GM12872 (cell line): Measurements from ENCODE around the gene RELA.

Experiments
- TF ChIP-seq, protein P1 (sequence below): IDR thresholded peaks from 3 replicates; pipeline ENCODE4 v1.5.1; 2011; ENCODE audit warnings: low read depth, mild to moderate bottlenecking, low read length, moderate library complexity; ENCODE audit not compliant: insufficient read depth

RELA gene

DNA sequence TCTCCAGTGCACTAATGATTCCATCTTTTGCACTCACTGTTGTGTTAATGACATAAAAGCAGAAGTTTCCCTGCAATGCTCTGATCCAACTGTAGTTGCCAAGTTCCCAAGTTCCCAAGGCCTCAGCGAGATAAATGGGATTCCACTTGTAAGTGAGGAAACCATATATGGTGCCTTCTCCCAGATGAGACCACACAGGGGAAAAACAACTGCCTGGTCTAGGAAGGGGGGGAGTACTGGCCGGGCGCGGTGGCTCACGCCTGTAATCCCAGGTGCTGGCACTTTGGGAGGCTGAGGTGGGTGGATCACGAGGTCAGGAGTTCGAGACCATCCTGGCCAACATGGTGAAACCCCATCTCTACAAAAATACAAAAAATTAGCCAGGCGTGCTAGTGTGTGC lies 23.3 kb upstream of the RELA start:
- TF ChIP-seq, protein P1, sequence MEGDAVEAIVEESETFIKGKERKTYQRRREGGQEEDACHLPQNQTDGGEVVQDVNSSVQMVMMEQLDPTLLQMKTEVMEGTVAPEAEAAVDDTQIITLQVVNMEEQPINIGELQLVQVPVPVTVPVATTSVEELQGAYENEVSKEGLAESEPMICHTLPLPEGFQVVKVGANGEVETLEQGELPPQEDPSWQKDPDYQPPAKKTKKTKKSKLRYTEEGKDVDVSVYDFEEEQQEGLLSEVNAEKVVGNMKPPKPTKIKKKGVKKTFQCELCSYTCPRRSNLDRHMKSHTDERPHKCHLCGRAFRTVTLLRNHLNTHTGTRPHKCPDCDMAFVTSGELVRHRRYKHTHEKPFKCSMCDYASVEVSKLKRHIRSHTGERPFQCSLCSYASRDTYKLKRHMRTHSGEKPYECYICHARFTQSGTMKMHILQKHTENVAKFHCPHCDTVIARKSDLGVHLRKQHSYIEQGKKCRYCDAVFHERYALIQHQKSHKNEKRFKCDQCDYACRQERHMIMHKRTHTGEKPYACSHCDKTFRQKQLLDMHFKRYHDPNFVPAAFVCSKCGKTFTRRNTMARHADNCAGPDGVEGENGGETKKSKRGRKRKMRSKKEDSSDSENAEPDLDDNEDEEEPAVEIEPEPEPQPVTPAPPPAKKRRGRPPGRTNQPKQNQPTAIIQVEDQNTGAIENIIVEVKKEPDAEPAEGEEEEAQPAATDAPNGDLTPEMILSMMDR = no peak

DNA sequence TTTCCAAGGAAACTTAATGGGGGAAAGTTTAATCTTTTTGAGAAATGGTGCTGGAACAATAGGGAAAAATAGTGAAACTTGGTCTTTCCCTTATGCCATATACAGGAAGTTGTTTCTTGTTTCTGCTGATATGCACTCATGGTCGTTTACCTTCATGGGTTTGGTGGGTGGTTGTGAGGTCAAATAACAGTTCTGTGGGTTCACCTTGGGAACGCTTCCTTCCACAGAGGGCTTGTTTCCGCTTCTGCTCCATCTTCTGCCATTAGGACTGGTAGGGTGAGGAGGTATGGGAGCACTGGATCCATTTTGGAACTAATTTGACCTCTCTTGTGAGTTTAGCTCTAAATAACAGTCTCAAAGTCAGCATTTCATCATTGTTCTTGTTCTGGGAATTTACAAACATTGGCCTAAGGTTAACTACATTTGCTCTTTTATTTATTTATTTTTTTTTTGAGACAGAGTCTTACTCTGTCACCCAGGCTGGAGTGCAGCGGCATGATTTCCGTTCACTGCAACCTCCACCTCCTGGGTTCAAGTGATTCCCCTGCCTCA lies 17.6 kb upstream of the RELA start:
- TF ChIP-seq, protein P1 = no peak

DNA sequence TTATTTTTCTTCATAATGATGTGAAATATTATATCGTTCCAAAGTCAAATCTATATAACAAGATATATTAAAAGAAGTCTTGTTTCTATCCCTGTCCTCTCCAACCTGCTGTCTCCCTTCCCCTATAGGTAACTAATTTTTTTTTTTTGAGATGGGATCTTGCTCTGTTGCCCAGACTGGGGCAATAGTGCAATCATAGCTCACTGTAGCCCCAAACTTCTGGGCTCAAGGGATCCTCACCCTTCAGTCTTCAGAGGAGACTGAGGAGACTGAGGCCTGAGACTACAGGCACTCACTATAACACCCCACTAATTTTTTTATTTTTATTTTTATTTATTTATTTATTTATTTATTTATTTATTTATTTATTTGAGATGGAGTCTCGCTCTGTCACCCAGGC lies 10.3 kb upstream of the RELA start:
- TF ChIP-seq, protein P1 = no peak

DNA sequence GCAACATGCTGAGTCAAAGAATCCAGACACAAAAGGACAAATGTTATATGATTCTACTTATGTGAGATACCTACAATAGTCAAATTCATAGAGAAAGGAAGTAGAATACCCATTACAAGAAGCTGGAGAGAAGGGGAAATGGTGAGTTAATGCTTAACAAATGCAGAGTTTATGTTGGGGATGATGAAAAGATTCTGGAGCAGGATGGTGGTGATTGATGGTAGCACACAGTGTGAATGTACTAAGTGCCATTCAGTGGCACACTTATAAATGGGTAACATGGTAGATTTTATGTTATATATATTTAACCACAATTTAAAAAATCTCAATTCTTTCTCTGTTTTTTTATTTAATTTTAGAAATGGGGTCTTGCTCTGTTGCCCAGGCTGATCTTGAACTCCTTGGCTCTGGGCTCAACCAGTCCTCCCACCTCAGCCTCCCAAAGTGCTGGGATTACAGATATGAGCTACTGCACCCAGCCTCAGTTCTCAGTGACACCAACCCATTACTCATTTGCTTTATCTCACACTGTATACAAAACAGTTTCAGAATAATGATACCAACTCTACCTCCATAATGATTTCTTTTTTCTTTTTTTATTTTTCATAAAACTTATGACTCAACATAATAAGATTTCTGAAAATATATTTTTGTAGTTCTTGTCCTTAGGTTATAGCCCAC lies 9.6 kb upstream of the RELA start:
- TF ChIP-seq, protein P1 = peak; percentile 11; the same call in 1 of the 3 replicates

DNA sequence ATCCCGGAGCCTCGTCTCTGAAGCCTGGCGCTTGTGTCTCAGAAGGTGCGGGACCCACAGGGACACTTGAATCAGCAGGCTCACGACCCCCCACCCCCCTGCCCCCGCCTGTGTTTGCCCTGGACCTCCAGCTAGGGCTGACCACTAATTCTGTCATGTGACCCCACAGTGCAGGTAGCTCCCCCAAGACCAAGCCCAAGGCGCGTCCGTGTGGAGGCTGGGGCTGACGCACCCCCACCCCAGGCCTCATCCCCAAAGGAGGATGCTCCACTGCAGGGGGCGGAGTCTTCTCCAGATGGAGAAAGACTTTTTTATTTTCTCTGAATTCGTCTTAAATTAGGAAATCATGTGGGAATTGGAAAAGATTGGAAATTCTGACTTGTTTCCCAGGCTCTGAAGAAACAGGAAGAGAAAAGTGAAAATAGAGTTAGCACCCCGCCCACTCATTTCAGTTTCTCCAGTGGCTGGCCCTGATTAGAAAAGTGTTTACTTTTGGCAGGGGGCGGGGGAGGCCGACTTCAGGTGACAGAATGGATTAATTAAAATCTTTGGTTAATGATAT lies 1.0 kb upstream of the RELA start:
- TF ChIP-seq, protein P1 = no peak

DNA sequence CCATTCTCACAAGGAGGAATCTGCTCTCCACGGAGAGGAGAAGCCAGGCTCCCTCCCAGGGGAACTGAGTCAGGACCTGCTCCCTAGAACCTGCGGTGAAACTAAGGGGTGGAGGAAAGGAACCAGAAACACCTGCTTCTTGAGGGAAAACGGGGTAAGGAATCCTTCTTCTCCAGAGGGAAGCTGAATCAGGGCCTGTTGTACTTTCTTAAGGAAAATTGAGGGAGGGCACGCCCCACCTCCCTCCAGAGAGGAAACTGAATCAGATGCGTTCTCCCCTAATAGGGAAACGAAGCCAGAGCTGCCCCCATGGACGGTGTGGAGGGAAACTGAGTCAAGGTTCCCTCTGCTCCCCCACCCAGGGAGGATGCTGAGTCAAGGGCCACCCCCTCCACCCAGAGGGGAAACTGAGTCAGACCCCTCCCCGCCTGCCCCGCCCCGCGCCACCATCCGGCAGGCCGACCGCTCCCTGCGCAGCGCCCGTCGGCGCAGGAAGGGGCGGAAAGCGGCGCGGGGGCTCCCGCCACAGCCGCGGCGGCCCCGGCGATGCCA lies 393 bp downstream of the RELA start:
- TF ChIP-seq, protein P1 = no peak

DNA sequence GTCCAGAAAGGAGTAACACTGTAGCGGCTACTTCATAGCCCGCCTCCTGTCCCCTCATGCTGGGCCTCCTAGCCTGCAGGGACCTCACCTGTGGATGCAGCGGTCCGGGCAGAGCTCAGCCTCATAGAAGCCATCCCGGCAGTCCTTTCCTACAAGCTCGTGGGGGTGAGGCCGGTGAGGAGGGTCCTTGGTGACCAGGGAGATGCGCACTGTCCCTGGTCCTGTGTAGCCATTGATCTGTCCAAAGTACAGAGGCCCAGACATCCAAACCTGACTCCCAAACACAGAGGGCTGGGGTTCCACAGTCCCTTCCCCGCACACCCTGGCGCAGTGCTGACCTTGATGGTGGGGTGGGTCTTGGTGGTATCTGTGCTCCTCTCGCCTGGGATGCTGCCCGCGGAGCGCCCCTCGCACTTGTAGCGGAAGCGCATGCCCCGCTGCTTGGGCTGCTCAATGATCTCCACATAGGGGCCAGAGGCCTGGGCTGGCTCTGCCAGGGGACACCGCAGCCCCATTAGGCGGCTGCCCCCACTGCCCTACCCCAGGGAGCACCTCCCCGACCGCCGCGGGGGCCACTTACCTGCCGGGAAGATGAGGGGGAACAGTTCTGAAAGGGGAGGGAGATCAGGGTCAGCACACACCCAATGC lies 993 bp downstream of the RELA start:
- TF ChIP-seq, protein P1 = no peak
